Stimulated activated CD4-positive, alpha-beta T cell treated with anti-CD3 and anti-CD28 coated beads, Interleukin-12 subunit alpha, Interleukin-12 subunit beta, amount 100 ng/mL, for 24 hours (primary cell): Measurements from ENCODE around the gene TBC1D8.

ENCODE experiments used
- DNase-seq, 2 experiments: peaks; one replicate each; pipeline ENCODE4 v3.0.0-alpha.2; 2020; ENCODE audit warnings: low read depth in 2 of 2

The TBC1D8 gene

GRCh38 chr2:101027852-101028251, 123.3 kb downstream of the TBC1D8 start:
- no peak for DNase-seq

- DNase-seq: no peak
Measured at GRCh38 chr2:101026923-101027469, 124.2 kb downstream of the TBC1D8 start.

GRCh38 chr2:101026253-101026701, 124.9 kb downstream of the TBC1D8 start:
- DNase-seq: no peak

GRCh38 chr2:101025561-101025960, 125.6 kb downstream of the TBC1D8 start:
- DNase-seq: no peak

- no peak for DNase-seq
Measured at GRCh38 chr2:101023327-101024107, 127.7 kb downstream of the TBC1D8 start.

- DNase-seq: no peak
Measured at GRCh38 chr2:101022221-101022620, 129.0 kb downstream of the TBC1D8 start.

GRCh38 chr2:101018934-101019333, 132.2 kb downstream of the TBC1D8 start:
- no peak for DNase-seq

GRCh38 chr2:101017371-101017770, 133.8 kb downstream of the TBC1D8 start:
- no peak for DNase-seq

- DNase-seq: no peak
Measured at GRCh38 chr2:101014264-101014857, 136.8 kb downstream of the TBC1D8 start.

- no peak for DNase-seq
Measured at GRCh38 chr2:101012706-101013181, 138.4 kb downstream of the TBC1D8 start.

GRCh38 chr2:101012054-101012705, 139.0 kb downstream of the TBC1D8 start:
- DNase-seq: no peak

- DNase-seq: no peak
Measured at GRCh38 chr2:101011152-101011551, 140.0 kb downstream of the TBC1D8 start.

GRCh38 chr2:101007415-101008345, 143.5 kb downstream of the TBC1D8 start:
- no peak for DNase-seq

GRCh38 chr2:101006065-101006715, 145.0 kb downstream of the TBC1D8 start:
- DNase-seq: no peak

GRCh38 chr2:101004620-101005325, 146.4 kb downstream of the TBC1D8 start:
- no peak for DNase-seq

GRCh38 chr2:101003278-101003775, 147.9 kb downstream of the TBC1D8 start:
- DNase-seq: no peak

GRCh38 chr2:101002562-101003277, 148.5 kb downstream of the TBC1D8 start:
- DNase-seq: no peak

GRCh38 chr2:101001691-101002561, 149.3 kb downstream of the TBC1D8 start, which contains the start of gene RPL31:
TSS of gene RPL31 (plus strand) at chr2:101002289. CDS start at chr2:101002702, 413 bp downstream.
- DNase-seq: peak; percentile 87 to 94
